HCT116 (cell line): ENCODE data around the gene DHRS7B. TPM values are rescaled to one million over a fixed set of nuclear protein-coding genes. Genes with fewer than 3 reads are reported as not detected.

Source experiments
- ATAC-seq: fragments of 200-7000 bp; cut with Tn5 transposase; 2 replicates; pipeline ENCODE4 v1.9.1; 2020; ENCODE audit warnings: mild to moderate bottlenecking, moderate library complexity
- BruUV-seq: library from RNA; stranded (reverse); fragments of 400-500 nt; replicated peaks from 2 replicates; lab custom pipeline; 2021; lab: Mats Ljungman, UMichigan
- CTCF ChIA-PET: fragments of 300-600 bp; sonication (Branson Sonifier 250); formaldehyde crosslinking; loops from one replicate; lab custom pipeline; 2021; ENCODE audit warnings: antibody characterized with exemption; lab: Charles Lee
- POLR2A ChIA-PET: fragments of 300-600, 350-600 bp; sonication (Branson Sonifier 250); formaldehyde crosslinking; loops from one replicate; lab custom pipeline; 2021; ENCODE audit warnings: antibody characterized with exemption; lab: Charles Lee
- RAD21 ChIA-PET, 2 experiments: fragments of 300-600 bp; sonication (Branson Sonifier 250); formaldehyde crosslinking; loops; one replicate each; lab custom pipeline; 2023; ENCODE audit warnings: low total read pairs in 2 of 2; ENCODE audit not compliant: uncharacterized antibody in 2 of 2, unreplicated experiment in 2 of 2, low non-redundant PET in 1 of 2; lab: Charles Lee
- DNase-seq: peaks from one replicate; pipeline ENCODE4 v3.0.0-alpha.2; 2010; ENCODE audit warnings: low read depth, low spot score
- H2AFZ ChIP-seq: fragments of 200-600 bp; shearing (Covaris generic), sonication (generic); 2 replicates; pipeline ENCODE4 v1.6.1; 2017; ENCODE audit warnings: low read depth, mixed run types, mixed read lengths, antibody characterized with exemption, low read length; ENCODE audit not compliant: poor library complexity, severe bottlenecking
- H3K27ac ChIP-seq: 2 replicates; pipeline ENCODE4 v1.5.1; 2012; ENCODE audit warnings: low read depth, low read length
- H3K27me3 ChIP-seq: fragments of 200-600 bp; sonication (generic); 2 replicates; pipeline ENCODE4 v1.6.1; 2016; ENCODE audit warnings: mixed run types, low read length, mixed read lengths; ENCODE audit not compliant: insufficient read depth
- H3K36me3 ChIP-seq, 2 experiments: fragments of 200-500 bp in 1 of 2; fragments of 200-600 bp in 1 of 2; sonication (Bioruptor generic) in 1 of 2; sonication (generic) in 1 of 2; 2 replicates each; pipeline versions ENCODE4 v1.5.1 to v1.6.1; 2014 to 2016; ENCODE audit warnings: low read length in 2 of 2, inconsistent platforms in 1 of 2, mixed read lengths in 1 of 2, mixed run types in 1 of 2; ENCODE audit not compliant: insufficient read depth in 2 of 2, control insufficient read depth in 1 of 2
- H3K4me1 ChIP-seq, 2 experiments: fragments of 200-600 bp in 1 of 2; sonication (generic) in 1 of 2; 2 replicates each; pipeline versions ENCODE4 v1.5.1 to v1.6.1; 2012 to 2017; ENCODE audit warnings: low read length in 2 of 2, inconsistent platforms in 1 of 2, mild to moderate bottlenecking in 1 of 2, mixed read lengths in 1 of 2, mixed run types in 1 of 2, moderate library complexity in 1 of 2; ENCODE audit not compliant: insufficient read depth in 2 of 2, control insufficient read depth in 1 of 2
- H3K4me2 ChIP-seq: fragments of 200-600 bp; sonication (generic); 2 replicates; pipeline ENCODE4 v1.6.1; 2017; ENCODE audit warnings: mixed run types, low read length, mixed read lengths
- H3K4me3 ChIP-seq, 2 experiments: fragments of 200-600 bp in 1 of 2; sonication (generic) in 1 of 2; replicated peaks in 1 of 2; 2 replicates each; pipeline ENCODE4 v1.5.1; 2011 to 2016; ENCODE audit warnings: low read length in 2 of 2, control low read depth in 1 of 2, low read depth in 1 of 2, mild to moderate bottlenecking in 1 of 2, mixed read lengths in 1 of 2, mixed run types in 1 of 2
- H3K79me2 ChIP-seq: fragments of 200-600 bp; sonication (generic); 2 replicates; pipeline ENCODE4 v1.6.1; 2017; ENCODE audit warnings: mild to moderate bottlenecking, mixed run types, low read length, moderate library complexity, mixed read lengths; ENCODE audit not compliant: insufficient read depth
- H3K9ac ChIP-seq: fragments of 200-600 bp; sonication (generic); 2 replicates; pipeline ENCODE4 v1.6.1; 2016; ENCODE audit warnings: low read length, mixed read lengths
- H3K9me2 ChIP-seq: fragments of 200-600 bp; sonication (generic), shearing (Covaris generic); 2 replicates; pipeline ENCODE4 v1.6.1; 2017; ENCODE audit warnings: mixed run types, mild to moderate bottlenecking, moderate library complexity; ENCODE audit not compliant: insufficient read depth
- H3K9me3 ChIP-seq, 2 experiments: fragments of 200-500 bp in 1 of 2; fragments of 200-600 bp in 1 of 2; sonication (Bioruptor generic) in 1 of 2; sonication (generic) in 1 of 2; 2 replicates each; pipeline ENCODE4 v1.6.1; 2014 to 2017; ENCODE audit warnings: low read length in 2 of 2, mixed read lengths in 2 of 2, inconsistent platforms in 1 of 2, low read depth in 1 of 2, mild to moderate bottlenecking in 1 of 2, mixed run types in 1 of 2, moderate library complexity in 1 of 2; ENCODE audit not compliant: control insufficient read depth in 1 of 2, insufficient read depth in 1 of 2
- H4K20me1 ChIP-seq: fragments of 200-600 bp; sonication (generic), shearing (Covaris generic); 2 replicates; pipeline ENCODE4 v1.6.1; 2017; ENCODE audit warnings: mixed run types, mild to moderate bottlenecking, moderate library complexity; ENCODE audit not compliant: insufficient read depth
- CEBPB ChIP-seq: IDR thresholded peaks from 2 replicates; pipeline ENCODE4 v1.6.1; 2012; ENCODE audit warnings: low read depth
- CTCF ChIP-seq, 3 experiments: fragments of 200-600 bp in 1 of 3; sonication (generic) in 1 of 3; IDR thresholded peaks in 2 of 3; conservative IDR thresholded peaks in 1 of 3; 2 replicates each; pipeline ENCODE4 v1.5.1; 2012 to 2017; ENCODE audit warnings: low read depth in 2 of 3, low read length in 2 of 3, antibody characterized with exemption in 1 of 3, borderline replicate concordance in 1 of 3, control low read depth in 1 of 3, mild to moderate bottlenecking in 1 of 3, mixed read lengths in 1 of 3, mixed run types in 1 of 3, moderate library complexity in 1 of 3; ENCODE audit not compliant: insufficient read depth in 1 of 3
- EGR1 ChIP-seq: IDR thresholded peaks from 2 replicates; pipeline ENCODE4 v1.6.1; 2012; ENCODE audit warnings: low read depth
- JUND ChIP-seq: IDR thresholded peaks from 2 replicates; pipeline ENCODE4 v1.6.1; 2012
- MAX ChIP-seq: IDR thresholded peaks from 2 replicates; pipeline ENCODE4 v1.6.1; 2012
- POLR2AphosphoS5 ChIP-seq: IDR thresholded peaks from 2 replicates; pipeline ENCODE4 v1.6.1; 2011; ENCODE audit warnings: mild to moderate bottlenecking, low read depth, low read length, moderate library complexity
- REST ChIP-seq: IDR thresholded peaks from 2 replicates; pipeline ENCODE4 v1.6.1; 2012; ENCODE audit warnings: low read depth
- SIN3A ChIP-seq: IDR thresholded peaks from 2 replicates; pipeline ENCODE4 v1.6.1; 2012; ENCODE audit warnings: low read depth
- SRF ChIP-seq: IDR thresholded peaks from 2 replicates; pipeline ENCODE4 v1.6.1; 2012; ENCODE audit warnings: low read depth
- YY1 ChIP-seq: IDR thresholded peaks from 2 replicates; pipeline ENCODE4 v1.6.1; 2011; ENCODE audit warnings: low read length, low read depth, moderate library complexity, mild to moderate bottlenecking; ENCODE audit not compliant: insufficient replicate concordance; ENCODE audit errors: extremely low read depth
- ZBTB33 ChIP-seq: IDR thresholded peaks from 2 replicates; pipeline ENCODE4 v1.6.1; 2011; ENCODE audit warnings: mild to moderate bottlenecking, low read length, moderate library complexity; ENCODE audit not compliant: insufficient replicate concordance; ENCODE audit errors: extremely low read depth
- ZFX ChIP-seq: fragments of 450-650 bp; IDR thresholded peaks from 2 replicates; pipeline ENCODE4 v1.6.1; 2017
- intact Hi-C: fragments of 100-400 bp; cut with micrococcal nuclease; formaldehyde crosslinking; loops from 2 replicates; pipeline ENCODE4 v1.10.0; 2022
- total RNA-seq: library from RNA; stranded (reverse); gene quantifications from one replicate; pipeline ENCODE4 v1.2.1, GENCODE V29; 2021; ENCODE audit not compliant: unreplicated experiment

The DHRS7B gene
- total RNA-seq, 1 experiment from 2014 or later: 19.6 TPM

GRCh38 chr17:21176773-21177395 lies 50.1 kb downstream of the DHRS7B start (continued):
- no peak for TF ChIP-seq REST
- TF ChIP-seq POLR2AphosphoS5: no peak
- no peak for TF ChIP-seq CEBPB
- no peak for TF ChIP-seq SIN3A

- no peaks in the 10 kb centered on the region for H3K4me1 ChIP-seq
- RAD21 ChIA-PET: no interaction called here
- CTCF ChIA-PET: no interaction called here
- TF ChIP-seq MAX (no peak), CTCF (IDR thresholded peaks at IDR 0.05 in 2 of 3, conservative IDR thresholded peaks at IDR 0.05 in 1 of 3; ENCODE audit: borderline replicate concordance in 1 of 3, insufficient read depth in 1 of 3, low read depth in 2 of 3, low read length in 2 of 3) (no peak), REST (no peak), EGR1 (no peak), ZFX (no peak), SIN3A (no peak), SRF (no peak), CEBPB (no peak), JUND (no peak), ZBTB33 (no peak), YY1 (no peak)
These were observed 50.6 kb downstream of the DHRS7B start for GRCh38 chr17:21177401-21177800.

More at GRCh38 chr17:21177401-21177800, 50.6 kb downstream of the DHRS7B start:
- intact Hi-C loops: no loop called here
- Histone ChIP-seq H3K9me3 (no peaks in the 10 kb centered on the region), H3K4me2 (no peak overlapping the region), H3K36me3 (no peaks in the 10 kb centered on the region), H3K9ac (no peak overlapping the region), H3K27ac (no peak overlapping the region), H2AFZ (no peak overlapping the region), H3K79me2 (no peaks in the 10 kb centered on the region), H3K27me3 (no peaks in the 10 kb centered on the region), H4K20me1 (no peaks in the 10 kb centered on the region), H3K9me2 (no peaks in the 10 kb centered on the region), H3K4me3 (no peak overlapping the region)
- ATAC-seq (no peak), DNase-seq (no peak)
- POLR2A ChIA-PET: no interaction called here
- BruUV-seq: no TSS peak
